ENCODE results near the gene PDZD7.

Gene PDZD7

DNA sequence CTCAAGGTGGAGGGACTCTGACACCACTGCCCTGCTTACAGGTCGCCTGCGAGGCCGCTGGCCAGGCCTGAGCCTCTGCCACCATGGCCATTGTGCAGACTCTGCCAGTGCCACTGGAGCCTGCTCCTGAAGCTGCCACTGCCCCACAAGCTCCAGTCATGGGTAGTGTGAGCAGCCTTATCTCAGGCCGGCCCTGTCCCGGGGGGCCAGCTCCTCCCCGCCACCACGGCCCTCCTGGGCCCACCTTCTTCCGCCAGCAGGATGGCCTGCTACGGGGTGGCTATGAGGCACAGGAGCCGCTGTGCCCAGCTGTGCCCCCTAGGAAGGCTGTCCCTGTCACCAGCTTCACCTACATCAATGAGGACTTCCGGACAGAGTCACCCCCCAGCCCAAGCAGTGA lies 28.5 kb downstream of the PDZD7 start:
- ATAC-seq, result no peak
- TF ChIP-seq ZNF565 (CRISPR knock-in tag; conservative IDR thresholded peaks at IDR 0.05; ENCODE audit: low read depth) (no peak), ZNF8 (CRISPR knock-in tag; IDR thresholded peaks at IDR 0.05) (no peak), ZFP3 (CRISPR knock-in tag; IDR thresholded peaks at IDR 0.05) (no peak), ZFP30 (CRISPR knock-in tag; IDR thresholded peaks at IDR 0.05) (no peak), PPARA (CRISPR knock-in tag; IDR thresholded peaks at IDR 0.05; ENCODE audit: borderline replicate concordance) (no peak), TOX (CRISPR knock-in tag; IDR thresholded peaks at IDR 0.05; ENCODE audit: borderline replicate concordance) (no peak), ISL1 (CRISPR knock-in tag; IDR thresholded peaks at IDR 0.05) (no peak), ARNTL (CRISPR knock-in tag; IDR thresholded peaks at IDR 0.05; ENCODE audit: borderline replicate concordance, low read depth) (no peak), OSR1 (CRISPR knock-in tag; IDR thresholded peaks at IDR 0.05) (no peak), BACH2 (CRISPR knock-in tag; IDR thresholded peaks at IDR 0.05; ENCODE audit: borderline replicate concordance) (no peak), ZC3H10 (CRISPR knock-in tag; IDR thresholded peaks at IDR 0.05) (no peak), SNAI2 (CRISPR knock-in tag; IDR thresholded peaks at IDR 0.05) (no peak), TCF4 (CRISPR knock-in tag; IDR thresholded peaks at IDR 0.05; ENCODE audit: borderline replicate concordance) (no peak), ZNF70 (CRISPR knock-in tag; IDR thresholded peaks at IDR 0.05) (no peak)
- TF ChIP-seq, protein P1, sequence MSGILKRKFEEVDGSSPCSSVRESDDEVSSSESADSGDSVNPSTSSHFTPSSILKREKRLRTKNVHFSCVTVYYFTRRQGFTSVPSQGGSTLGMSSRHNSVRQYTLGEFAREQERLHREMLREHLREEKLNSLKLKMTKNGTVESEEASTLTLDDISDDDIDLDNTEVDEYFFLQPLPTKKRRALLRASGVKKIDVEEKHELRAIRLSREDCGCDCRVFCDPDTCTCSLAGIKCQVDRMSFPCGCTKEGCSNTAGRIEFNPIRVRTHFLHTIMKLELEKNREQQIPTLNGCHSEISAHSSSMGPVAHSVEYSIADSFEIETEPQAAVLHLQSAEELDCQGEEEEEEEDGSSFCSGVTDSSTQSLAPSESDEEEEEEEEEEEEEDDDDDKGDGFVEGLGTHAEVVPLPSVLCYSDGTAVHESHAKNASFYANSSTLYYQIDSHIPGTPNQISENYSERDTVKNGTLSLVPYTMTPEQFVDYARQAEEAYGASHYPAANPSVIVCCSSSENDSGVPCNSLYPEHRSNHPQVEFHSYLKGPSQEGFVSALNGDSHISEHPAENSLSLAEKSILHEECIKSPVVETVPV (CRISPR knock-in tag; IDR thresholded peaks at IDR 0.05), result no peak
- TF ChIP-seq, protein P2, sequence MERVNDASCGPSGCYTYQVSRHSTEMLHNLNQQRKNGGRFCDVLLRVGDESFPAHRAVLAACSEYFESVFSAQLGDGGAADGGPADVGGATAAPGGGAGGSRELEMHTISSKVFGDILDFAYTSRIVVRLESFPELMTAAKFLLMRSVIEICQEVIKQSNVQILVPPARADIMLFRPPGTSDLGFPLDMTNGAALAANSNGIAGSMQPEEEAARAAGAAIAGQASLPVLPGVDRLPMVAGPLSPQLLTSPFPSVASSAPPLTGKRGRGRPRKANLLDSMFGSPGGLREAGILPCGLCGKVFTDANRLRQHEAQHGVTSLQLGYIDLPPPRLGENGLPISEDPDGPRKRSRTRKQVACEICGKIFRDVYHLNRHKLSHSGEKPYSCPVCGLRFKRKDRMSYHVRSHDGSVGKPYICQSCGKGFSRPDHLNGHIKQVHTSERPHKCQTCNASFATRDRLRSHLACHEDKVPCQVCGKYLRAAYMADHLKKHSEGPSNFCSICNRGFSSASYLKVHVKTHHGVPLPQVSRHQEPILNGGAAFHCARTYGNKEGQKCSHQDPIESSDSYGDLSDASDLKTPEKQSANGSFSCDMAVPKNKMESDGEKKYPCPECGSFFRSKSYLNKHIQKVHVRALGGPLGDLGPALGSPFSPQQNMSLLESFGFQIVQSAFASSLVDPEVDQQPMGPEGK (CRISPR knock-in tag; IDR thresholded peaks at IDR 0.05; ENCODE audit: borderline replicate concordance), result no peak
- TF ChIP-seq, protein P3, sequence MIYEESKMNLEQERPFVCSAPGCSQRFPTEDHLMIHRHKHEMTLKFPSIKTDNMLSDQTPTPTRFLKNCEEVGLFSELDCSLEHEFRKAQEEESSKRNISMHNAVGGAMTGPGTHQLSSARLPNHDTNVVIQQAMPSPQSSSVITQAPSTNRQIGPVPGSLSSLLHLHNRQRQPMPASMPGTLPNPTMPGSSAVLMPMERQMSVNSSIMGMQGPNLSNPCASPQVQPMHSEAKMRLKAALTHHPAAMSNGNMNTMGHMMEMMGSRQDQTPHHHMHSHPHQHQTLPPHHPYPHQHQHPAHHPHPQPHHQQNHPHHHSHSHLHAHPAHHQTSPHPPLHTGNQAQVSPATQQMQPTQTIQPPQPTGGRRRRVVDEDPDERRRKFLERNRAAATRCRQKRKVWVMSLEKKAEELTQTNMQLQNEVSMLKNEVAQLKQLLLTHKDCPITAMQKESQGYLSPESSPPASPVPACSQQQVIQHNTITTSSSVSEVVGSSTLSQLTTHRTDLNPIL (CRISPR knock-in tag; IDR thresholded peaks at IDR 0.05; ENCODE audit: low read depth), result no peak

DNA sequence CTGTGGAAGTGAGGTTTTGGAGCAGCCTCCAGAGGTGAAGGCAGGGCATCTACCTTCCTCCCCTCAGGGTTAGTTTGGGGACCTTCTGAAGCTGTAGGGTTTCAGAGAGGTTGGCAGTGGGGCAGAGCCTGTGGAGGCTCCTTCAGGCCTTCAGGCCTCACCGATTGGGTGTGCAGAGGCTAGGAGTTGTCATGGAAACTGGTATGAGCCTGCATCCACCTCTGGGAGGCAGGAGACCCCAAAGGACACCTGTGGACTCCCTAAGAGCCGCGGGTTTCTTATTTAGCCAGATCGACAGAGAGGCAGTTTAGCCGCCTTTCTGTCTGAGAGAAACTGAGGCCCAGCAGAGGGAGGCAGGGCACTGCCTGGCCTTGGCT lies 29.3 kb downstream of the PDZD7 start:
- TF ChIP-seq TOX (CRISPR knock-in tag; IDR thresholded peaks at IDR 0.05; ENCODE audit: borderline replicate concordance), result no peak
- TF ChIP-seq BACH2 (CRISPR knock-in tag; IDR thresholded peaks at IDR 0.05; ENCODE audit: borderline replicate concordance), result no peak
- TF ChIP-seq, protein P4, sequence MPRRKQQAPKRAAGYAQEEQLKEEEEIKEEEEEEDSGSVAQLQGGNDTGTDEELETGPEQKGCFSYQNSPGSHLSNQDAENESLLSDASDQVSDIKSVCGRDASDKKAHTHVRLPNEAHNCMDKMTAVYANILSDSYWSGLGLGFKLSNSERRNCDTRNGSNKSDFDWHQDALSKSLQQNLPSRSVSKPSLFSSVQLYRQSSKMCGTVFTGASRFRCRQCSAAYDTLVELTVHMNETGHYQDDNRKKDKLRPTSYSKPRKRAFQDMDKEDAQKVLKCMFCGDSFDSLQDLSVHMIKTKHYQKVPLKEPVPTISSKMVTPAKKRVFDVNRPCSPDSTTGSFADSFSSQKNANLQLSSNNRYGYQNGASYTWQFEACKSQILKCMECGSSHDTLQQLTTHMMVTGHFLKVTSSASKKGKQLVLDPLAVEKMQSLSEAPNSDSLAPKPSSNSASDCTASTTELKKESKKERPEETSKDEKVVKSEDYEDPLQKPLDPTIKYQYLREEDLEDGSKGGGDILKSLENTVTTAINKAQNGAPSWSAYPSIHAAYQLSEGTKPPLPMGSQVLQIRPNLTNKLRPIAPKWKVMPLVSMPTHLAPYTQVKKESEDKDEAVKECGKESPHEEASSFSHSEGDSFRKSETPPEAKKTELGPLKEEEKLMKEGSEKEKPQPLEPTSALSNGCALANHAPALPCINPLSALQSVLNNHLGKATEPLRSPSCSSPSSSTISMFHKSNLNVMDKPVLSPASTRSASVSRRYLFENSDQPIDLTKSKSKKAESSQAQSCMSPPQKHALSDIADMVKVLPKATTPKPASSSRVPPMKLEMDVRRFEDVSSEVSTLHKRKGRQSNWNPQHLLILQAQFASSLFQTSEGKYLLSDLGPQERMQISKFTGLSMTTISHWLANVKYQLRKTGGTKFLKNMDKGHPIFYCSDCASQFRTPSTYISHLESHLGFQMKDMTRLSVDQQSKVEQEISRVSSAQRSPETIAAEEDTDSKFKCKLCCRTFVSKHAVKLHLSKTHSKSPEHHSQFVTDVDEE (CRISPR knock-in tag; IDR thresholded peaks at IDR 0.05), result no peak
- TF ChIP-seq CSDC2 (CRISPR knock-in tag; IDR thresholded peaks at IDR 0.05), result no peak
- no peak for TF ChIP-seq ARNTL (CRISPR knock-in tag; IDR thresholded peaks at IDR 0.05; ENCODE audit: borderline replicate concordance, low read depth)
- TF ChIP-seq ZNF565 (CRISPR knock-in tag; conservative IDR thresholded peaks at IDR 0.05; ENCODE audit: low read depth), result no peak
- TF ChIP-seq ZNF8 (CRISPR knock-in tag; IDR thresholded peaks at IDR 0.05), result no peak
- TF ChIP-seq TCF4 (CRISPR knock-in tag; IDR thresholded peaks at IDR 0.05; ENCODE audit: borderline replicate concordance), result no peak
- TF ChIP-seq, protein P1 (CRISPR knock-in tag; IDR thresholded peaks at IDR 0.05), result no peak
- TF ChIP-seq, protein P5, sequence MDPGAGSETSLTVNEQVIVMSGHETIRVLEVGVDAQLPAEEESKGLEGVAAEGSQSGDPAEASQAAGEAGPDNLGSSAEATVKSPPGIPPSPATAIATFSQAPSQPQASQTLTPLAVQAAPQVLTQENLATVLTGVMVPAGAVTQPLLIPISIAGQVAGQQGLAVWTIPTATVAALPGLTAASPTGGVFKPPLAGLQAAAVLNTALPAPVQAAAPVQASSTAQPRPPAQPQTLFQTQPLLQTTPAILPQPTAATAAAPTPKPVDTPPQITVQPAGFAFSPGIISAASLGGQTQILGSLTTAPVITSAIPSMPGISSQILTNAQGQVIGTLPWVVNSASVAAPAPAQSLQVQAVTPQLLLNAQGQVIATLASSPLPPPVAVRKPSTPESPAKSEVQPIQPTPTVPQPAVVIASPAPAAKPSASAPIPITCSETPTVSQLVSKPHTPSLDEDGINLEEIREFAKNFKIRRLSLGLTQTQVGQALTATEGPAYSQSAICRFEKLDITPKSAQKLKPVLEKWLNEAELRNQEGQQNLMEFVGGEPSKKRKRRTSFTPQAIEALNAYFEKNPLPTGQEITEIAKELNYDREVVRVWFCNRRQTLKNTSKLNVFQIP (CRISPR knock-in tag; IDR thresholded peaks at IDR 0.05; ENCODE audit: borderline replicate concordance, low read depth), result no peak
- TF ChIP-seq, protein P2 (CRISPR knock-in tag; IDR thresholded peaks at IDR 0.05; ENCODE audit: borderline replicate concordance), result no peak
- TF ChIP-seq ESRRG (CRISPR knock-in tag; IDR thresholded peaks at IDR 0.05), result no peak
- TF ChIP-seq SNAI2 (CRISPR knock-in tag; IDR thresholded peaks at IDR 0.05), result no peak
- TF ChIP-seq, protein P3 (CRISPR knock-in tag; IDR thresholded peaks at IDR 0.05; ENCODE audit: low read depth), result no peak
- no peak for TF ChIP-seq ZNF70 (CRISPR knock-in tag; IDR thresholded peaks at IDR 0.05)
- TF ChIP-seq ZFP3 (CRISPR knock-in tag; IDR thresholded peaks at IDR 0.05), result no peak
- TF ChIP-seq GLIS3 (CRISPR knock-in tag; IDR thresholded peaks at IDR 0.05), result no peak
- no peak for ATAC-seq

Measured in SK-N-SH treated with all-trans-retinoic acid at 6 μM for 48 hours (cell line).